ENCODE measurements around the gene GRK6.

GRK6 gene

DNA sequence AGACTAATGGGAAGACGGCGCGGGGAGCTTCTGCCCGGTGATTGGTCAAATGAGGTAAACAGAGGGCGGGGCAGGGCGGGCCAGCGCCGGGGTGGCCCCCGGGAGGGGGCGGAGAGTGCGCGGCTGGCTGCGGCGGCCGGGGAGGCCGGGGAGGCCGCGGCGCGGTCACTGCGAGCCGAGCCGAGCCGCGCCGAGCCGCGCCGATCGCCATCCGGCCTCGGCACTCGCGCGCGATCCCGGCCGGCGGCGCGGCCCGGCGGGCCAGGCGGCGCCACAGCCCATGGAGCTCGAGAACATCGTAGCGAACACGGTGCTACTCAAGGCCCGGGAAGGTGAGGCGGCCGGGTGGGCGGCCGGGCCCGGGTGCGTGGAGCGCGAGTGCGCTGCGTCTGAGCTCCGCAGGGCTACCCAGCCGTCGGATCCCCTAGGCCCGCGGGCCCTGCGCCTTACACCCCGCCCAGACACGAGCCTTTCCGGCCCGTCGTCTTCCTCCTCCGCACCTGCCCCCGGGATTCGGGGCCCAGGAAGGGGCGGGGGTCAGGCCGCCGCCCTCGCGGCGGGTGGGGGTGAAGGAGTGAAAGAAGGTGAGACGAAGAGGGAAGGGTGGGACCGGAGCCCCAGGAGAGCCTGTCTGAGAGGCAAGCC lies at the start of gene GRK6:
Gene GRK6 (plus strand): TSS at position 111 of the 645 bp plus-strand sequence. CDS start 170 bp downstream, at position 281.
- H3K9ac ChIP-seq (ENCODE audit: low read length), result peak within 1 kb of the TSS; percentile 92
- peak within 1 kb of the TSS; percentile 67 to 80 for H3K4me3 ChIP-seq (ENCODE audit: low read depth in 1 of 2, low read length in 2 of 2)
- no peaks in the 10 kb centered on the region for H3K27me3 ChIP-seq (ENCODE audit: control insufficient read depth in 1 of 2, insufficient read depth in 2 of 2, low read length in 2 of 2)
- no peaks in the 10 kb centered on the region for H3K9me3 ChIP-seq (ENCODE audit: low read length)
- peaks cover 26% of the 10 kb centered on the region for H3K4me1 ChIP-seq (ENCODE audit: insufficient read depth, low read length)
- H3K27ac ChIP-seq (ENCODE audit: low read depth, low read length), result peak within 1 kb of the TSS; percentile 75
- H3K36me3 ChIP-seq (ENCODE audit: insufficient read depth, low read length), result peaks cover 9% of the 10 kb centered on the region

DNA sequence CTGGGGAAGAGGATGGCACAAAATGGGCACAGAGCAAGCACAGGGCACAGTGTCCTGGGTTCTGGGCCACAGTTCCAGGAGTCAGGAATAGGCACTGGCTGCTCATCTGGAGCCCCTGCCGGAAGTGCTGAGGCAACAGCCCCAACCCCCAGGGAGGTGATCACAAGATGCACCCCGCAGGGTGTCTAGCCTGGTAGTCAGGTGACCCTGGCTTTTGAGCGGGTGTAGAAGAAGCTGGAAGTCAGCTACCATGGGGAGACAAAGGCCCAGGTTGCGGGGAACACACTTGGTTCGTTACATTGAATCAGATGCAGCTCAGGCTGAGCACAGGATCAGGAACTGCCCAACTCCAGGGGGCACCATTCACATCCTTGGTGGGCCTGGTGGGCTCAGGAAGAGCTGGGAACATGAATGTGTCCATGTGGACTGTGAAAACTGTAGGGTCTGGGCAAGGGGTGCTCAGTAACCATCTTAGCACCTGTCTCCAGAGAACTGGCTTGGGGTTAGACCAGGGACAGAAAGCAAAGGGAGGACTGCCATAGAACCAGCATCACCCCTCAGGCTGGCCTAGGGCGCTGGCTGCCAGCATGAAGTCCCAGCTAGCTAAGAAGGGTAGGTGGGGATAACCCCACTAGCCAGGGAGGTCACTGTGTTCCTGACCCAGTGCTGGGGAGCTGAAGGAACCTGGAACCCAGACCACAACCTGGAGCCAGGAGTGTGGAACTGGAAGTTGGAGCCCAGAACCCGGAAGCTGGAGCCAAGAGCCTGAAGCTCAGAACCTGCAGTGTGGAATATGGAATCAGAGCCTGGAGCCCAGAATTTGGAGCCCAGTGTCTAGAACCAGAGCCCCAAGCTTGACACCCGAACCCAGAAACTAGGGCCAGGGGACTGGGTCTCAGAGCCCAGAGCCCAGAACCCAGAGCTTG lies 48.4 kb upstream of the GRK6 start:
- no peak overlapping the region for H3K9ac ChIP-seq (ENCODE audit: low read length)
- H3K27me3 ChIP-seq (ENCODE audit: control insufficient read depth in 1 of 2, insufficient read depth in 2 of 2, low read length in 2 of 2), result no peaks in the 10 kb centered on the region
- no peaks in the 10 kb centered on the region for H3K4me1 ChIP-seq (ENCODE audit: insufficient read depth, low read length)
- no peak overlapping the region for H3K4me3 ChIP-seq (ENCODE audit: low read depth in 1 of 2, low read length in 2 of 2)
- H3K36me3 ChIP-seq (ENCODE audit: insufficient read depth, low read length), result no peaks in the 10 kb centered on the region
- no peak overlapping the region for H3K27ac ChIP-seq (ENCODE audit: low read depth, low read length)
- H3K9me3 ChIP-seq (ENCODE audit: low read length), result no peaks in the 10 kb centered on the region

DNA sequence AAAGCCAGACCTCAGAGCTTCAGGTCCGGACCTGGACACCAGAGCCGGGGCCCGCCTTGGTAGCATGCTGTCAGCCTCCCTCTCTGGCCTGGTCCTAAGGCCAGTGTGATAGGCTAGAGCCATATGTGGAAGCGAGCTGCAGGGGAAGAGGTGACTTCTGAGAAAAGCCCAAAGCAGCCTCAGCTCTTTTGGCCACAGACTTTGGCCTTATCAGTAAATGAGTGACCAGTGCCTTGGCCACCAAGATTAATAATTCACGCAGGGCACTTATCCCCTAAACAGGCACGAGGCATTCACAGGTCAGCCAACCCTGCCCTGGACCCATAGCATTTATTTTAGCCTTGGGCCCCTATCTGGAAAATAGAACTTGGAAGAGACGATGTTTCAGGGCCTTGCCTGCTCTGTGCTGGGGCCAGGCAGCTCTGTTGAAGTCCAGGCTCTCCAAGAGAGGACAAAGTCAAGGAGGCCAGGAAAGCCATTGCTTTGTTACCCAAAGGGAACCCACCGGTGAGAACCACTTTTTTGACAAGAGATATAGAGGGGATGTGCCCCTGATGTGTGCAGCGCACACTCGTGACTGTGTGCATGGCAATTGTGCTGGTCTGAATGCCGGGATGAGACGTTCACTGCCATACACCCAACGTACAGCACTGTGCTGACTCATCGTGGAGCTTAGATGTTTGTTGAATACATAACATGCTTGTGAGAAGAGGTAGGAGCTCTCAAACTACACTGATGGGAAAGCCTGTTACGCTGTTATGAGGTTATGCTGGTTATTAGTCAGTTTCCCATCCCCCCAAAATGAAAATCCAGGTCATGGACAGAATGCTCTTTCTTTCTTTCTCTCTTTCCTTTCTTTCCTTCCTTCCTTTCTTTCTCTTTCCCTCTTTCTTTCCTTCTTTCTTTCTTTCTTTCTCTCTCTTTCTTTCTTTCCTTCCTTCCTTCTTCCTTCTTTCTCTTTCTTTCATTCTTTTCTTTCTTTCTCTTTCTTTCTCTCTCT lies 47.3 kb upstream of the GRK6 start:
- no peaks in the 10 kb centered on the region for H3K36me3 ChIP-seq (ENCODE audit: insufficient read depth, low read length)
- no peaks in the 10 kb centered on the region for H3K27me3 ChIP-seq (ENCODE audit: control insufficient read depth in 1 of 2, insufficient read depth in 2 of 2, low read length in 2 of 2)
- no peaks in the 10 kb centered on the region for H3K9me3 ChIP-seq (ENCODE audit: low read length)
- no peak overlapping the region for H3K9ac ChIP-seq (ENCODE audit: low read length)
- no peak overlapping the region for H3K4me3 ChIP-seq (ENCODE audit: low read depth in 1 of 2, low read length in 2 of 2)
- no peaks in the 10 kb centered on the region for H3K4me1 ChIP-seq (ENCODE audit: insufficient read depth, low read length)
- no peak overlapping the region for H3K27ac ChIP-seq (ENCODE audit: low read depth, low read length)

DNA sequence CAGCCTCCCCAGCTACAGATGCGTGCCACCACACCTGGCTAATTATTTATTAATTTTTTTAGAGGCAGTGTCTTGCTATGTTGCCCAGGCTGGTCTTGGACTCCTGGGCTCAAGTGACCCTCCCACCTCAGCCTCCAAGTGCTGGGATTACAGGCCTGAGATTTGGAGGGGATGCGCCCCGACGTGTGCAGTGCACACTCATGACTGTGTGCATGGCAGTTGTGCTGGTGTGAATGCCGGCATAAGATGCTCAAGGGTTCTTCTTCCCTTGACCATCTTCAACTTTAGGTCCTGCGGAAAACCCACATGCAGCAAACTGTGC lies 45.7 kb upstream of the GRK6 start:
- no peaks in the 10 kb centered on the region for H3K4me1 ChIP-seq (ENCODE audit: insufficient read depth, low read length)
- H3K9me3 ChIP-seq (ENCODE audit: low read length), result no peaks in the 10 kb centered on the region
- peaks cover 0 to 3% of the 10 kb centered on the region in 2 donors for H3K27me3 ChIP-seq (ENCODE audit: control insufficient read depth in 1 of 2, insufficient read depth in 2 of 2, low read length in 2 of 2)
- H3K36me3 ChIP-seq (ENCODE audit: insufficient read depth, low read length), result no peaks in the 10 kb centered on the region
- no peak overlapping the region for H3K9ac ChIP-seq (ENCODE audit: low read length)
- H3K4me3 ChIP-seq (ENCODE audit: low read depth in 1 of 2, low read length in 2 of 2), result no peak overlapping the region
- no peak overlapping the region for H3K27ac ChIP-seq (ENCODE audit: low read depth, low read length)

DNA sequence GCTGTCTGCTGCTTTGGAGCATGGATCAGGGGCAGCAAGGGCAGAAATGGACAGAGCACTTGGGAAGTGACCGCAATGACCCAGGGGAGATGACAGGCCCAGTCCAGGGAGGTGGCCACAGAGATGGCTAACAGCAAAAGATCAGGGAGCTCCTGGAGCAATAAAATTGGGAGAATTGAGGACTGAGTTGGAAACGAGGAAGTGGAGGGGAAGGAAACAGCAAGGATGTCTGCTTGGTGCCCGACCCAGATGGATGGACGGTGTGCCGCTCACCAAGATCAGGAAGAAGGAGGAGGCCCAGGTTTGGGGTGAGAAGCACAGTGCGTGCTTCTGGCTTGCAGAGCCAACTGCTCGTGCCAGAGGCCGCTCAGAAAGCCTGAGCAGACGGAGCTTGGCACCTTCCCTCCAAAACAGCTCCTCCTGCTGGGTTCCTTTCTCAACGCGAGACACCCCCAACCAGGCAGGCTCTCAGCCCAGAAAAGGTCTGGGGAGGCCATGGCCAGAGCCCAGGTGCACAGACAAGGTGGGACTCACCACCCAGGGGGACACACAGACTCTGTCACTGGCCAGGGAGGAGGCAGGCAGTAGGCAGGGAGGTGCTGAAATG lies 44.0 kb upstream of the GRK6 start:
- no peak overlapping the region for H3K9ac ChIP-seq (ENCODE audit: low read length)
- H3K36me3 ChIP-seq (ENCODE audit: insufficient read depth, low read length), result no peaks in the 10 kb centered on the region
- H3K4me1 ChIP-seq (ENCODE audit: insufficient read depth, low read length), result no peaks in the 10 kb centered on the region
- no peak overlapping the region for H3K4me3 ChIP-seq (ENCODE audit: low read depth in 1 of 2, low read length in 2 of 2)
- H3K27me3 ChIP-seq (ENCODE audit: control insufficient read depth in 1 of 2, insufficient read depth in 2 of 2, low read length in 2 of 2), result peaks cover 0 to 6% of the 10 kb centered on the region in 2 donors
- H3K27ac ChIP-seq (ENCODE audit: low read depth, low read length), result no peak overlapping the region
- H3K9me3 ChIP-seq (ENCODE audit: low read length), result no peaks in the 10 kb centered on the region

DNA sequence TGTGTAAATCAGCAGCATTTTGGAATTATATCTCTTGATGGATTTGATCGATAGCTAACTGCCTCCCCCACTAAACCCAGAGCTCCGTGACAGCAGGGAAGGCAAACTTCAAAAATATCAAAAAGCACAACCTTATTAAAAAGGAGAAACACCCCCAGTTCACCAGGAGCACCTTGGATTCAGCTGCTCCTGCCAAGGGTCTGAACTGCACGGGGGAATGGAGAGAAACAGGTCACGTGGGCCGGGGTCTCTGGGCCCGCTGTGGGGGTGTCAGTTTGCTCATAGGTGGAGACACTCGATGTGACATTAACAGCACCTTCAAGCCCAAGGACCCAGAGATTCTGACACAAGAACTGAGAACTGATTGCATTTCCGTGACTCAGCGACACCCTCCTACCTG lies 43.3 kb upstream of the GRK6 start:
- no peaks in the 10 kb centered on the region for H3K9me3 ChIP-seq (ENCODE audit: low read length)
- H3K36me3 ChIP-seq (ENCODE audit: insufficient read depth, low read length), result no peaks in the 10 kb centered on the region
- H3K4me1 ChIP-seq (ENCODE audit: insufficient read depth, low read length), result no peaks in the 10 kb centered on the region
- peaks cover 0 to 6% of the 10 kb centered on the region in 2 donors for H3K27me3 ChIP-seq (ENCODE audit: control insufficient read depth in 1 of 2, insufficient read depth in 2 of 2, low read length in 2 of 2)
- H3K27ac ChIP-seq (ENCODE audit: low read depth, low read length), result no peak overlapping the region
- H3K4me3 ChIP-seq (ENCODE audit: low read depth in 1 of 2, low read length in 2 of 2), result no peak overlapping the region
- H3K9ac ChIP-seq (ENCODE audit: low read length), result no peak overlapping the region

DNA sequence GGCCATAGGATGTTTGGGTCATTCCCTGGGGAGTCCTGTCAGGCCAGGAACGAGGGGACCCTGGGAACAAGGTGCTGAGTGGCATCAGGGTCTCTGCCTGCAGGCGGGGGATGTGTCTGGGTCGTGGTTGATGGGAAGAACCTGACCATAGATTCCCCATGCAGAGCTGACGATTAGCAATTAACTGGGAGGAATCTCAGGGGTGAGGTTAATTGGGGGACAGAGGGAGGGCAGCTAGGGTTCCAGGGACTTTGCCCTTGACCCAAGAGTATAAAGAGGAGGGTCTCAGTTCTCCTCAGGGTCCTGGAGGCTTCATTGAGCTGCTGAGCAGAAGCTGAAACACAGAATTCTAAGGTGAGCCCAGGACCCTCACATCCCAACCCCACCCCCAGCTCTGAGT lies 42.3 kb upstream of the GRK6 start, which contains the start of gene SLC34A1:
Gene SLC34A1 (plus strand): TSS at position 301 of the 400 bp plus-strand sequence. CDS start 1,308 bp downstream, outside the sequence.
- H3K27me3 ChIP-seq (ENCODE audit: control insufficient read depth in 1 of 2, insufficient read depth in 2 of 2, low read length in 2 of 2), result peaks cover 0 to 6% of the 10 kb centered on the region in 2 donors
- H3K9me3 ChIP-seq (ENCODE audit: low read length), result no peaks in the 10 kb centered on the region
- H3K9ac ChIP-seq (ENCODE audit: low read length), result no peak within 1 kb of the TSS
- no peaks in the 10 kb centered on the region for H3K4me1 ChIP-seq (ENCODE audit: insufficient read depth, low read length)
- H3K27ac ChIP-seq (ENCODE audit: low read depth, low read length), result no peak within 1 kb of the TSS
- no peaks in the 10 kb centered on the region for H3K36me3 ChIP-seq (ENCODE audit: insufficient read depth, low read length)
- H3K4me3 ChIP-seq (ENCODE audit: low read depth in 1 of 2, low read length in 2 of 2), result no peak within 1 kb of the TSS

DNA sequence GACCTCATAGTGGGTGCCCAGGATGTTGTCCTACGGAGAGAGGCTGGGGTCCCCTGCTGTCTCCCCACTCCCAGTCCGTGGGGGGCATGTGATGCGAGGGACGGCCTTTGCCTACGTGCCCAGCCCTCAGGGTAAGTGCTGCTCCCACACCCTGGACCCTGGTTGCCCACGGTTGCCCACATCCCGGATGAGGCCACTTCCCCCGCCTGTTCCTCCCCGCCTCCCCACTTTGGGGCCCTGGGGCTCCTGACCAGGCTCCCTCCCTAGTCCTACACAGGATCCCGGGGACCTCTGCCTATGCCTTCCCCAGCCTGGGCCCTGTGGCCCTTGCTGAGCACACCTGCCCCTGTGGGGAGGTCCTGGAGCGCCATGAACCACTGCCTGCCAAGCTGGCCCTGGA lies 40.8 kb upstream of the GRK6 start:
- Histone ChIP-seq H3K27me3 (ENCODE audit: control insufficient read depth in 1 of 2, insufficient read depth in 2 of 2, low read length in 2 of 2) (peaks cover 0 to 6% of the 10 kb centered on the region in 2 donors), H3K9ac (ENCODE audit: low read length) (no peak overlapping the region)

DNA sequence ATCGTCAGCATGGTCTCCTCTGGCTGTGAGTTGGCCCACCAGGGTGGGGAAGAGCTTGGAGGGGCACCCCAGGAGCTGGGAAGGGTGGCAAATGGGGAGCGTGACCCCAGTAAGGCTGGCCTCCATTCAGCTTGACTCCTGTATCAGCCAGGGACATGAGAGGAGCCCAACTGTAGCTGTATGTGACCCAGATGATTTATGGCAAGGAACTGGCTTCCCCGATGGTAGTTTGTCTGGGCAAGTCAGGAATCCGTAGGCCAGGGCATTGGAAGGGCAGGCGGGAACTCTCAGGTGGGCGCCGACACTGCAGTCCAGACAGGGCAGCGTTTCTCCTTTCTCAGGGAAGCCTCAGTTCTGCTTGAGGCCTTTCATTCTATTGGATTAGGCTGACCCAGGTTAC lies 39.9 kb upstream of the GRK6 start:
- Histone ChIP-seq H3K9me3 (ENCODE audit: low read length) (no peaks in the 10 kb centered on the region), H3K4me3 (ENCODE audit: low read depth in 1 of 2, low read length in 2 of 2) (no peak overlapping the region), H3K4me1 (ENCODE audit: insufficient read depth, low read length) (no peaks in the 10 kb centered on the region), H3K9ac (ENCODE audit: low read length) (no peak overlapping the region), H3K36me3 (ENCODE audit: insufficient read depth, low read length) (no peaks in the 10 kb centered on the region), H3K27ac (ENCODE audit: low read depth, low read length) (no peak overlapping the region), H3K27me3 (ENCODE audit: control insufficient read depth in 1 of 2, insufficient read depth in 2 of 2, low read length in 2 of 2) (peaks cover 0 to 6% of the 10 kb centered on the region in 2 donors)

More for the DNA sequence above, 40.8 kb upstream of the GRK6 start:
- H3K27ac ChIP-seq (ENCODE audit: low read depth, low read length), result no peak overlapping the region
- H3K4me1 ChIP-seq (ENCODE audit: insufficient read depth, low read length), result no peaks in the 10 kb centered on the region
- H3K36me3 ChIP-seq (ENCODE audit: insufficient read depth, low read length), result no peaks in the 10 kb centered on the region
- no peaks in the 10 kb centered on the region for H3K9me3 ChIP-seq (ENCODE audit: low read length)
- H3K4me3 ChIP-seq (ENCODE audit: low read depth in 1 of 2, low read length in 2 of 2), result no peak overlapping the region

DNA sequence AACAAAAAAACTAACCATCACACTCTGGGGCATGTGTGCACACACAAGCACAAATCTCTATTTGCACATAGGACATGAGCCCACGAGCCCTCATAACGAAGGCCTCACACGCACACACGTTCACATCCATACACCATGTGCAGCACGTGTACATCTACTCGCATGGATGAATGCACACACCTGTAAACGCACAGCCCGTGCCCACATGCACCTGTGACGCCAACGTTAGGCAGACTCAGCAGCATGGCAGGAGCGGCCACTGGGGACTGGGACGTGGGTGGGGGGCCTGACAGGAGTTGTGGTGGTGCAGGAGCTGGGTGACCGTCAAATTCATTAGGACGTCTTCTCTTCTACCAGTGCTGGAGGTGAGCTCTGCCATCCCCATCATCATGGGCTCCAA lies 39.1 kb upstream of the GRK6 start:
- peaks cover 0 to 6% of the 10 kb centered on the region in 2 donors for H3K27me3 ChIP-seq (ENCODE audit: control insufficient read depth in 1 of 2, insufficient read depth in 2 of 2, low read length in 2 of 2)

More for the DNA sequence above, 39.1 kb upstream of the GRK6 start:
- Histone ChIP-seq H3K4me1 (ENCODE audit: insufficient read depth, low read length) (no peaks in the 10 kb centered on the region), H3K4me3 (ENCODE audit: low read depth in 1 of 2, low read length in 2 of 2) (no peak overlapping the region), H3K36me3 (ENCODE audit: insufficient read depth, low read length) (no peaks in the 10 kb centered on the region), H3K27ac (ENCODE audit: low read depth, low read length) (no peak overlapping the region), H3K9ac (ENCODE audit: low read length) (no peak overlapping the region), H3K9me3 (ENCODE audit: low read length) (no peaks in the 10 kb centered on the region)

Measured in muscle layer of colon (tissue), 2 donors.